IgD-negative memory B cell (primary cell): ENCODE results near the gene SLC25A21. TPM values are rescaled to one million over a fixed set of nuclear protein-coding genes. Genes with fewer than 3 reads are reported as not detected.
A peak's percentile ranks its signal among the peaks of the same experiment; 100 is the strongest.

Experiments
- H3K27ac Mint-ChIP-seq, 3 donors: one replicate each; pipeline ENCODE4 v1.8.0; 2020 to 2022; ENCODE audit warnings: mild to moderate bottlenecking in 3 of 3, mixed read lengths in 3 of 3, moderate library complexity in 1 of 3
- H3K27me3 Mint-ChIP-seq: one replicate; pipeline ENCODE4 v1.8.0; 2021; ENCODE audit warnings: mixed read lengths
- H3K36me3 Mint-ChIP-seq: one replicate; pipeline ENCODE4 v1.8.0; 2020; ENCODE audit warnings: mild to moderate bottlenecking, mixed read lengths
- H3K4me1 Mint-ChIP-seq, 3 donors: one replicate each; pipeline ENCODE4 v1.8.0; 2020 to 2022; ENCODE audit warnings: mixed read lengths in 3 of 3, mild to moderate bottlenecking in 1 of 3
- H3K4me3 Mint-ChIP-seq, 4 donors: one replicate each; pipeline ENCODE4 v1.8.0; 2020 to 2022; ENCODE audit warnings: mild to moderate bottlenecking in 4 of 4, mixed read lengths in 4 of 4, moderate library complexity in 3 of 4
- H3K9me3 Mint-ChIP-seq, 3 donors: one replicate each; pipeline ENCODE4 v1.8.0; 2020 to 2021; ENCODE audit warnings: mixed read lengths in 3 of 3, mild to moderate bottlenecking in 1 of 3
- polyA plus RNA-seq: library from polyadenylated mRNA; unstranded; fragments of 300-500 nt; fragmentation: Illumina TruSeq; gene quantifications from one replicate; pipeline ENCODE4 v1.2.3, GENCODE V29; 2021

Gene SLC25A21
- polyA plus RNA-seq, 1 donor from 2014 or later, result not detected

GRCh38 chr14:36845356-36846012 lies 326.9 kb downstream of the SLC25A21 start:
- Mint-ChIP-seq H3K27ac (no peak overlapping the region), H3K9me3 (peaks cover 0 to 8% (median 0%) of the 10 kb centered on the region in 3 donors), H3K4me3 (no peak overlapping the region), H3K36me3 (no peaks in the 10 kb centered on the region), H3K27me3 (no peaks in the 10 kb centered on the region), H3K4me1 (no peaks in the 10 kb centered on the region)

GRCh38 chr14:36844443-36845195 lies 327.8 kb downstream of the SLC25A21 start:
- no peak overlapping the region for H3K27ac Mint-ChIP-seq
- H3K9me3 Mint-ChIP-seq, result peaks cover 0 to 8% (median 0%) of the 10 kb centered on the region in 3 donors
- H3K4me1 Mint-ChIP-seq, result no peaks in the 10 kb centered on the region
- H3K4me3 Mint-ChIP-seq, result no peak overlapping the region
- no peaks in the 10 kb centered on the region for H3K27me3 Mint-ChIP-seq
- no peaks in the 10 kb centered on the region for H3K36me3 Mint-ChIP-seq

- Mint-ChIP-seq H3K36me3 (no peaks in the 10 kb centered on the region), H3K4me1 (no peaks in the 10 kb centered on the region), H3K9me3 (peaks cover 0 to 8% (median 0%) of the 10 kb centered on the region in 3 donors), H3K27me3 (no peaks in the 10 kb centered on the region), H3K4me3 (no peak overlapping the region), H3K27ac (no peak overlapping the region)
These were observed 329.0 kb downstream of the SLC25A21 start for GRCh38 chr14:36843410-36843809.

GRCh38 chr14:36835128-36835527 lies 337.3 kb downstream of the SLC25A21 start:
- peaks cover 1 to 5% (median 3%) of the 10 kb centered on the region in 3 donors for H3K9me3 Mint-ChIP-seq
- no peaks in the 10 kb centered on the region for H3K36me3 Mint-ChIP-seq
- no peak overlapping the region for H3K27ac Mint-ChIP-seq
- no peaks in the 10 kb centered on the region for H3K4me1 Mint-ChIP-seq
- no peaks in the 10 kb centered on the region for H3K27me3 Mint-ChIP-seq
- H3K4me3 Mint-ChIP-seq, result peak overlapping the region in 1 of 4 donors; percentile 5

- Mint-ChIP-seq H3K4me1 (no peaks in the 10 kb centered on the region), H3K9me3 (peaks cover 1 to 9% (median 3%) of the 10 kb centered on the region in 3 donors), H3K27me3 (no peaks in the 10 kb centered on the region), H3K4me3 (no peak overlapping the region), H3K27ac (no peak overlapping the region), H3K36me3 (no peaks in the 10 kb centered on the region)
These were observed 338.1 kb downstream of the SLC25A21 start for GRCh38 chr14:36834293-36834692.

- Mint-ChIP-seq H3K4me3 (no peak overlapping the region), H3K36me3 (no peaks in the 10 kb centered on the region), H3K4me1 (no peaks in the 10 kb centered on the region), H3K27me3 (no peaks in the 10 kb centered on the region), H3K27ac (peak overlapping the region in 1 of 3 donors; percentile 47), H3K9me3 (peaks cover 1 to 9% (median 3%) of the 10 kb centered on the region in 3 donors)
These were observed 342.9 kb downstream of the SLC25A21 start for GRCh38 chr14:36829547-36829946.

GRCh38 chr14:36827861-36828260 lies 344.5 kb downstream of the SLC25A21 start:
- Mint-ChIP-seq H3K9me3 (peaks cover 1 to 14% (median 3%) of the 10 kb centered on the region in 3 donors), H3K27ac (no peak overlapping the region), H3K4me3 (no peak overlapping the region), H3K36me3 (no peaks in the 10 kb centered on the region), H3K4me1 (no peaks in the 10 kb centered on the region), H3K27me3 (no peaks in the 10 kb centered on the region)

- H3K4me3 Mint-ChIP-seq, result no peak overlapping the region
- no peaks in the 10 kb centered on the region for H3K4me1 Mint-ChIP-seq
- no peaks in the 10 kb centered on the region for H3K36me3 Mint-ChIP-seq
- H3K27ac Mint-ChIP-seq, result no peak overlapping the region
- H3K9me3 Mint-ChIP-seq, result peaks cover 1 to 14% (median 3%) of the 10 kb centered on the region in 3 donors
- no peaks in the 10 kb centered on the region for H3K27me3 Mint-ChIP-seq
These were observed 345.8 kb downstream of the SLC25A21 start for GRCh38 chr14:36826614-36827013.

- Mint-ChIP-seq H3K36me3 (no peaks in the 10 kb centered on the region), H3K27ac (no peak overlapping the region), H3K9me3 (peaks cover 0 to 12% (median 3%) of the 10 kb centered on the region in 3 donors), H3K27me3 (no peaks in the 10 kb centered on the region), H3K4me1 (no peaks in the 10 kb centered on the region), H3K4me3 (no peak overlapping the region)
These were observed 347.6 kb downstream of the SLC25A21 start for GRCh38 chr14:36824854-36825253.

- no peaks in the 10 kb centered on the region for H3K27me3 Mint-ChIP-seq
- H3K27ac Mint-ChIP-seq, result no peak overlapping the region
- H3K4me1 Mint-ChIP-seq, result no peaks in the 10 kb centered on the region
- no peaks in the 10 kb centered on the region for H3K36me3 Mint-ChIP-seq
- no peak overlapping the region for H3K4me3 Mint-ChIP-seq
- H3K9me3 Mint-ChIP-seq, result peaks cover 0 to 9% (median 5%) of the 10 kb centered on the region in 3 donors
These were observed 348.8 kb downstream of the SLC25A21 start for GRCh38 chr14:36823651-36824050.

GRCh38 chr14:36822685-36823084 lies 349.7 kb downstream of the SLC25A21 start:
- Mint-ChIP-seq H3K36me3 (no peaks in the 10 kb centered on the region), H3K9me3 (peaks cover 0 to 9% (median 5%) of the 10 kb centered on the region in 3 donors), H3K4me3 (no peak overlapping the region), H3K27me3 (no peaks in the 10 kb centered on the region), H3K4me1 (no peaks in the 10 kb centered on the region), H3K27ac (no peak overlapping the region)

GRCh38 chr14:36820901-36821300 lies 351.5 kb downstream of the SLC25A21 start:
- Mint-ChIP-seq H3K9me3 (peaks cover 0 to 5% (median 4%) of the 10 kb centered on the region in 3 donors), H3K4me3 (no peak overlapping the region), H3K27me3 (no peaks in the 10 kb centered on the region), H3K36me3 (no peaks in the 10 kb centered on the region), H3K27ac (no peak overlapping the region), H3K4me1 (no peaks in the 10 kb centered on the region)

GRCh38 chr14:36820111-36820709 lies 352.2 kb downstream of the SLC25A21 start:
- H3K4me3 Mint-ChIP-seq, result no peak overlapping the region
- H3K9me3 Mint-ChIP-seq, result peaks cover under 1 to 5% (median 5%) of the 10 kb centered on the region in 3 donors
- H3K27ac Mint-ChIP-seq, result no peak overlapping the region
- no peaks in the 10 kb centered on the region for H3K27me3 Mint-ChIP-seq
- no peaks in the 10 kb centered on the region for H3K36me3 Mint-ChIP-seq
- H3K4me1 Mint-ChIP-seq, result no peaks in the 10 kb centered on the region

- Mint-ChIP-seq H3K27me3 (no peaks in the 10 kb centered on the region), H3K4me3 (no peak overlapping the region), H3K4me1 (no peaks in the 10 kb centered on the region), H3K27ac (no peak overlapping the region), H3K9me3 (peaks cover 2 to 7% (median 5%) of the 10 kb centered on the region in 3 donors), H3K36me3 (no peaks in the 10 kb centered on the region)
These were observed 353.5 kb downstream of the SLC25A21 start for GRCh38 chr14:36818794-36819384.

GRCh38 chr14:36818246-36818645 lies 354.2 kb downstream of the SLC25A21 start:
- Mint-ChIP-seq H3K9me3 (peaks cover 0 to 5% (median 2%) of the 10 kb centered on the region in 3 donors), H3K4me1 (no peaks in the 10 kb centered on the region), H3K4me3 (no peak overlapping the region), H3K36me3 (no peaks in the 10 kb centered on the region), H3K27ac (no peak overlapping the region), H3K27me3 (no peaks in the 10 kb centered on the region)
